Aorta (tissue), 5 donors: ENCODE measurements around the gene LHX3. TPM values are rescaled to one million over a fixed set of nuclear protein-coding genes. Genes with fewer than 3 reads are reported as not detected.

Experiments used
- ATAC-seq: fragments of 200-7000 bp; cut with Tn5 transposase; one replicate; pipeline ENCODE4 v1.9.1; 2022; ENCODE audit warnings: moderate library complexity; ENCODE audit not compliant: low FRiP score
- DNase-seq, 2 donors: peaks; one replicate each; pipeline ENCODE4 v3.0.0-alpha.2; 2020
- H3K27ac ChIP-seq, 2 donors: one replicate each; pipeline ENCODE4 v1.5.1; 2013; ENCODE audit warnings: low read length in 2 of 2, mild to moderate bottlenecking in 2 of 2, moderate library complexity in 2 of 2, control low read depth in 1 of 2, inconsistent platforms in 1 of 2, low read depth in 1 of 2
- H3K27me3 ChIP-seq, 2 donors: one replicate each; pipeline ENCODE4 v1.6.1; 2013; ENCODE audit warnings: control low read depth in 1 of 2, low read length in 1 of 2, mild to moderate bottlenecking in 1 of 2, moderate library complexity in 1 of 2; ENCODE audit not compliant: insufficient read depth in 2 of 2, control insufficient read depth in 1 of 2
- H3K36me3 ChIP-seq, 2 donors: one replicate each; pipeline ENCODE4 v1.6.1; 2013; ENCODE audit warnings: control low read depth in 1 of 2, low read length in 1 of 2, mild to moderate bottlenecking in 1 of 2; ENCODE audit not compliant: insufficient read depth in 2 of 2, control insufficient read depth in 1 of 2
- H3K4me1 ChIP-seq, 2 donors: one replicate each; pipeline ENCODE4 v1.6.1; 2013; ENCODE audit warnings: low read length in 2 of 2, control low read depth in 1 of 2, mild to moderate bottlenecking in 1 of 2, moderate library complexity in 1 of 2; ENCODE audit not compliant: insufficient read depth in 2 of 2, control insufficient read depth in 1 of 2
- H3K4me3 ChIP-seq, 2 donors: one replicate each; pipeline ENCODE4 v1.5.1; 2013; ENCODE audit warnings: low read length in 2 of 2, control low read depth in 1 of 2, mild to moderate bottlenecking in 1 of 2
- H3K9me3 ChIP-seq: one replicate; pipeline ENCODE4 v1.6.1; 2013; ENCODE audit warnings: mild to moderate bottlenecking, low read length; ENCODE audit not compliant: control insufficient read depth
- WGBS, 2 donors: extraction: QIAGEN DNeasy Blood & Tissue Kit; methylation state at CpG; one replicate each; pipeline ENCODE4 v1.1.7; 2013; 5-methylcytosine and 5-hydroxymethylcytosine counted together
- intact Hi-C, 2 donors: fragments of 100-400 bp; cut with DNase I; formaldehyde crosslinking; loops; one replicate each; pipeline versions ENCODE4 v1.14.2 to v1.15.0; 2022
- polyA plus RNA-seq, 2 donors: library from polyadenylated mRNA; stranded (reverse); fragments of 200-250 nt; gene quantifications; one replicate each; pipeline ENCODE4 v1.2.3, GENCODE V29; 2013
- total RNA-seq, 2 donors: library from RNA; stranded (reverse); fragmentation: NEBNext Ultra II Directional; extraction: Animal tissue kit (Norgen Biotek cat#: 25700); gene quantifications; one replicate each; pipeline ENCODE4 v1.2.1, GENCODE V29; 2021
- donor health status: healthy with polysubstance abuse.
- donor health status: Bipolar disorder and iron deficiency.
- donor health status: DM: no; HTN: no; CAD: no.
- donor health status: DM: no; HTN: no; CAD: no.
- donor health status: DM: yes; HTN: yes; CAD: no.

The LHX3 gene
- total and polyA plus RNA-seq, 4 donors = not detected

- Histone ChIP-seq H3K27me3 (no peaks in the 10 kb centered on the region), H3K4me3 (no peak overlapping the region), H3K27ac (no peak overlapping the region), H3K36me3 (no peaks in the 10 kb centered on the region), H3K4me1 (no peaks in the 10 kb centered on the region), H3K9me3 (no peaks in the 10 kb centered on the region)
- DNase-seq = no peak
- intact Hi-C loops = no loop called here
- ATAC-seq = no peak
- 3% methylated on average over 29 to 45 of the region's 45 CpGs for WGBS, 2 donors
Measured at GRCh38 chr9:136193891-136194279, 11.0 kb downstream of the LHX3 start.

DNA sequence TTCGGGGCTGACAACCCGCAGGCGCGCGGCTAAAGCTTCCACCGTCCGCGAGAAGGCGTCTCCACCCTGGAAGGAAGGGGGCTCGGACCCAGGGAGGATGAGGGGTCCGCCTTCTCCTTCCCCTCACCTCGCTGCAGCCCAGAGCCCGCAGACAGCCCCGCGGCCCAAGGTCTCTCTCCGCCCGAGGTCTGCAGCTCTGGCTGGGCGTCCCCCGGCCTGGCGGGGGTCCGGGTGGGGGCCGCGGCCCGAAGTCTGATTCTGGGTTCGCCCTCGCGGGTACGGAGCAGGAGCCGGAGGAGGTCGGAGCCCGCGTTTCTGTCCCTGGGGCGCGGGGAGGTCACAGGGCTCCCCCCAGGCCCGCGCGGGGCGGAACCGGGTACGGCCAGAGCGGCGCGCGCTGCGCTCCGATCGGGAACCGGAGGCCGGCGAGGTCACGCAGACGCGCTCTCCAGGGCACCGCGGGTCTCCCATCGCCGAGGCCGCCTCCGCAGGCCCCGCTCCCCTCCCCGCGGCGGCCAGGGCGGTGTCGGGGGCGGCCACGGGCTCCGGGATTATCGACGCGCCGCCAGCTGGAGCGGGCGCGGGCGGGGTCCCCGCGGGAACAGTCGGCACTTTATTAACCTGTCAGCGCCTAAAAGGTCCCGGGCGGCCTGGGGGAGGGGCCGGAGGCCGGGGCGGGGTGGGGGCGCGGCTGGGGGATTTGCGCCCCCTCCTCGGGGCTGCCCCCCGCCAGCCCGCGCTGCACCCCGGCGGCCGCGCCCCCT lies 11.6 kb downstream of the LHX3 start:
- DNase-seq (no peak), ATAC-seq (no peak)
- Histone ChIP-seq H3K4me1 (no peaks in the 10 kb centered on the region), H3K27me3 (no peaks in the 10 kb centered on the region), H3K36me3 (no peaks in the 10 kb centered on the region), H3K27ac (no peak overlapping the region), H3K4me3 (no peak overlapping the region), H3K9me3 (no peaks in the 10 kb centered on the region)
- 2% methylated on average over 66 to 96 of the region's 96 CpGs for WGBS, 2 donors
- intact Hi-C loops = no loop called here

- no peaks in the 10 kb centered on the region for H3K4me1 ChIP-seq
- DNase-seq = no peak
- H3K4me3 ChIP-seq = no peak overlapping the region
- no peaks in the 10 kb centered on the region for H3K27me3 ChIP-seq
- intact Hi-C loops = no loop called here
- no peak overlapping the region for H3K27ac ChIP-seq
- 1 to 2% methylated on average over 47 to 51 of the region's 51 CpGs for WGBS, 2 donors
- no peaks in the 10 kb centered on the region for H3K36me3 ChIP-seq
- ATAC-seq = no peak
- H3K9me3 ChIP-seq = no peaks in the 10 kb centered on the region
Measured at GRCh38 chr9:136192289-136193126, 12.4 kb downstream of the LHX3 start.

GRCh38 chr9:136191960-136192286 lies 13.0 kb downstream of the LHX3 start:
- Histone ChIP-seq H3K4me3 (no peak overlapping the region), H3K36me3 (no peaks in the 10 kb centered on the region), H3K9me3 (no peaks in the 10 kb centered on the region), H3K4me1 (no peaks in the 10 kb centered on the region), H3K27me3 (no peaks in the 10 kb centered on the region), H3K27ac (no peak overlapping the region)
- WGBS, 2 donors = 17 to 19% methylated on average over 9 of the region's 9 CpGs
- ATAC-seq (no peak), DNase-seq (no peak)
- intact Hi-C loops = no loop called here

DNA sequence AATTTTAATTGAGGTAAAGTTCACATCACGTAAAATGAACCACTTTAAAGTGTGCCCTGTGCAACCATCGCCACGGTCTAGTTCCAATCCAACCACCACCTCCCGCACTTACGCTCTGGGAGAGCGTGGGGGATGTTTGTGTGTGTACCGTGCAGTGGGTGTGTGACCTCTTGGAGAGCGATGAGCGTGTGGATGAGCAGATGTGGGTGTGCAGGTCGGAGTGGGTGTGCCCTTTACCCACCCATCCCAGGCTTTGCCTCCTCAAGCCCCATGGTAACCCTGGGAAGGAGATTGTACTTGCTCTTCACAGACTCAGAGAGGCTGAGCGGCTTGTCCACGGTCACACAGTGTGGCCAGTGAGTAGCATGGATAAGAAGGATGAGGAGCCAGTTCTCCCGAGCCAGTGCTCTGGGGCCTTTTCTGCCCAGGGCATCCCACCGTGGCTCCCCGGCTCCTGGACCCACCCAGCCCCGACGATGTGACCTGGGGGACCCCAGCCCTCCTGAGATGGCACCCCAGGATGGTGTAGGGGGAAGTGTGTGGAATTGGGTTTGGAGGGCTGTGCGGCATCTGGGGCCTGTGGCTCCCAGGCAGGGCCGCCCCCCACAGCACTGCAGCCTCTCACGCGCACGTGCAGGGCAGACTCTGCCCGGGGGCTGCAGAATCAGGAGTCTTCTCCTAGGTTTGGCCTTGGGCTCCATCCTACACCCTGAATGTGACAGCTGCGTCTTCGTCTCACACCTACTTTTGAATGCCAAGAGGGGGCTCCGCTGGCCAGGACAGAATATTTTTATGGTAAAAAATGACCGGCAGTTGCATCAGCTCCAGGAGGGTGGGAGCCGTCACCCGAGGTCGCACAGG lies 13.6 kb downstream of the LHX3 start:
- intact Hi-C loops = no loop called here
- H3K4me1 ChIP-seq = no peaks in the 10 kb centered on the region
- ATAC-seq = no peak
- H3K36me3 ChIP-seq = no peaks in the 10 kb centered on the region
- no peak overlapping the region for H3K27ac ChIP-seq
- 58 to 64% methylated on average over 30 of the region's 30 CpGs for WGBS, 2 donors
- H3K27me3 ChIP-seq = no peaks in the 10 kb centered on the region
- DNase-seq = no peak
- H3K4me3 ChIP-seq = no peak overlapping the region
- H3K9me3 ChIP-seq = no peaks in the 10 kb centered on the region

DNA sequence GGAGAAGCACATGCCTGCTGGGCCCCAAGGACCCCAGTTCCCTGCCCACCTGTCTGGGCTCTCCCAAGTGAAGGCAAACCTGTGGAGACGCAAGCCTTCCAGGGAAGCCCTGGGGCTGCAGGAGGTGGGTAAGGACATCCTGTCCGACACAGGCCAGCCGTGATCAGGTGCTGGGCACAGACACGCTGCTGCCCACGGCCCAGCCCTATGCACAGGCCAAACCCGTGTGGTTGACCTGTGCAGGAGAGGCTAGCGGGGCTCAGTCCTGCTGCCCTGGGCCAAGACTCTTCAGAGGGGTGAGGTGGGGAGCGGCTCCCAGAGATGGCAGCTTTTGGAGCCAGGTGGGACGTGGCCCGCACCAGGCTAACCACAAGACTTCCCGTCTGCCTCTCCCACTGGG lies 14.3 kb downstream of the LHX3 start:
- ATAC-seq (no peak), DNase-seq (no peak)
- Histone ChIP-seq H3K4me1 (no peaks in the 10 kb centered on the region), H3K27me3 (no peaks in the 10 kb centered on the region), H3K9me3 (no peaks in the 10 kb centered on the region), H3K36me3 (no peaks in the 10 kb centered on the region), H3K4me3 (no peak overlapping the region), H3K27ac (no peak overlapping the region)
- WGBS, 2 donors = 83 to 93% methylated on average over 11 of the region's 11 CpGs
- intact Hi-C loops = no loop called here

- no peak overlapping the region for H3K27ac ChIP-seq
- intact Hi-C loops = no loop called here
Measured at GRCh38 chr9:136190237-136190601, 14.7 kb downstream of the LHX3 start.

GRCh38 chr9:136189394-136190236 lies 15.3 kb downstream of the LHX3 start:
- Histone ChIP-seq H3K4me1 (no peaks in the 10 kb centered on the region), H3K27me3 (no peaks in the 10 kb centered on the region), H3K36me3 (no peaks in the 10 kb centered on the region), H3K27ac (no peak overlapping the region), H3K9me3 (no peaks in the 10 kb centered on the region), H3K4me3 (no peak overlapping the region)
- intact Hi-C loops = no loop called here
- ATAC-seq (no peak), DNase-seq (no peak)
- 72 to 85% methylated on average over 28 of the region's 28 CpGs for WGBS, 2 donors

More at GRCh38 chr9:136190237-136190601, 14.7 kb downstream of the LHX3 start:
- DNase-seq (no peak), ATAC-seq (no peak)
- WGBS, 2 donors = 85 to 89% methylated on average over 7 of the region's 7 CpGs
- Histone ChIP-seq H3K4me1 (no peaks in the 10 kb centered on the region), H3K27me3 (no peaks in the 10 kb centered on the region), H3K36me3 (no peaks in the 10 kb centered on the region), H3K4me3 (no peak overlapping the region), H3K9me3 (no peaks in the 10 kb centered on the region)
